Testis (tissue), 2 donors: ENCODE measurements around the gene SMURF1.

Experiments used
- CTCF ChIP-seq, 3 experiments: fragments of 450-650 bp in 2 of 3; fragments of 200-600 bp in 1 of 3; sonication (generic) in 1 of 3; IDR thresholded peaks; one replicate each; pipeline ENCODE4 v1.5.1; 2016 to 2019; ENCODE audit warnings: antibody characterized with exemption in 3 of 3, mild to moderate bottlenecking in 2 of 3, moderate library complexity in 1 of 3
- POLR2A ChIP-seq: fragments of 450-650 bp; IDR thresholded peaks from one replicate; pipeline ENCODE4 v1.6.1; 2017; ENCODE audit warnings: antibody characterized with exemption, mild to moderate bottlenecking, moderate library complexity

- TF ChIP-seq CTCF (IDR thresholded peaks at IDR 0.05), result no peak
- no peak for TF ChIP-seq POLR2A
Observed at GRCh38 chr7:99042957-99043356, 101.0 kb downstream of the SMURF1 start.
